ENCODE results near the gene METAP2.

DNA sequence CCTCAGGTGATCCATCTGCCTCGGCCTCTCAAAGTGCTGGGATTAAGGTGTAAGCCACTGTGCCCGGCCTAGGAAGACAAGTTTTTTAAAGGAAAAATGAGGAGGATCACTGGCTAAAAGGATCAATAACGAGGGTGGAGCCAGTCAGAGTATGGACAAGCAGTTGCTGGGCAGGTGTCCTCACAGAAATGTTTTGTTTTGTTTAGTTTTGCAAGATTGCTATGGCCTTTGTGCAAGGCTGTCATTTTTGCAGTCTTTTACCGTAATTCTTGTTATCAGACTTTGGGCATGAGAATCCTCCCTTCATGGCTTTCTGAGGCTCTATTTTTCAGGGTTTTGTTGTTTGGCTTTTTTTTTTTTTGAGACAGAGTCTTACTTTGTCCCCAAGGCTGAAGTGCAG is 11.9 kb upstream of the METAP2 start:
- no peak for TF ChIP-seq SP1 (IDR thresholded peaks at IDR 0.05)
- no peak for TF ChIP-seq NFRKB (IDR thresholded peaks at IDR 0.05)
- TF ChIP-seq SUZ12 (IDR thresholded peaks at IDR 0.05) = no peak
- no peak for TF ChIP-seq ARNT (IDR thresholded peaks at IDR 0.05)
- no peak for TF ChIP-seq FOXK2 (IDR thresholded peaks at IDR 0.05)
- no peak for TF ChIP-seq FOXA1 (IDR thresholded peaks at IDR 0.05)
- TF ChIP-seq BHLHE40 (IDR thresholded peaks at IDR 0.05; ENCODE audit: borderline replicate concordance) = no peak
- no peak for TF ChIP-seq FOXM1 (IDR thresholded peaks at IDR 0.05; ENCODE audit: borderline replicate concordance)
